Thyroid gland (tissue), 4 donors: ENCODE results near the gene MON2. TPM values are rescaled to one million over a fixed set of nuclear protein-coding genes. Genes with fewer than 3 reads are reported as not detected.
A peak's percentile ranks its signal among the peaks of the same experiment; 100 is the strongest.

Source experiments
- DNase-seq, 2 donors: peaks; one replicate each; pipeline ENCODE4 v3.0.0-alpha.2; 2019
- H3K27ac ChIP-seq, 3 donors: fragments of 200-600 bp; sonication (generic); 1 replicate in 2 of 3; 2 replicates in 1 of 3; pipeline ENCODE4 v1.5.1; 2016 to 2019; ENCODE audit warnings: mild to moderate bottlenecking in 1 of 3, moderate library complexity in 1 of 3
- H3K27me3 ChIP-seq: fragments of 200-600 bp; sonication (generic); one replicate; pipeline ENCODE4 v1.5.1; 2019
- H3K36me3 ChIP-seq, 2 donors: fragments of 200-600 bp; sonication (generic); one replicate each; pipeline ENCODE4 v1.5.1; 2016 to 2019
- H3K4me1 ChIP-seq, 2 donors: fragments of 200-600 bp; sonication (generic); one replicate each; pipeline ENCODE4 v1.5.1; 2017 to 2019
- H3K4me3 ChIP-seq, 3 donors: fragments of 200-600 bp; sonication (generic); replicated peaks in 1 of 3; 1 replicate in 2 of 3; 2 replicates in 1 of 3; pipeline ENCODE4 v1.5.1; 2016; ENCODE audit warnings: mild to moderate bottlenecking in 1 of 3
- H3K9me3 ChIP-seq: fragments of 200-600 bp; sonication (generic); one replicate; pipeline ENCODE4 v1.5.1; 2017
- CTCF ChIP-seq, 6 experiments: fragments of 200-600 bp in 3 of 6; fragments of 450-650 bp in 3 of 6; sonication (generic) in 3 of 6; IDR thresholded peaks; one replicate each; pipeline ENCODE4 v1.5.1; 2016 to 2019; ENCODE audit warnings: antibody characterized with exemption in 6 of 6, mild to moderate bottlenecking in 2 of 6, inconsistent platforms in 1 of 6, moderate library complexity in 1 of 6
- POLR2A ChIP-seq, 2 donors: fragments of 450-650 bp; IDR thresholded peaks; one replicate each; pipeline ENCODE4 v1.6.1; 2017; ENCODE audit warnings: antibody characterized with exemption in 2 of 2, mild to moderate bottlenecking in 2 of 2, moderate library complexity in 1 of 2
- WGBS, 2 donors: methylation state at CpG; one replicate each; pipeline ENCODE4 v1.1.5; 2017; 5-methylcytosine and 5-hydroxymethylcytosine counted together
- intact Hi-C: fragments of 100-400 bp; cut with DNase I; formaldehyde crosslinking; loops from one replicate; pipeline ENCODE4 v1.15.1; 2023
- total RNA-seq, 4 donors: library from RNA; depleted of rRNA; stranded (reverse); fragments of >200 nt; gene quantifications; one replicate each; pipeline ENCODE4 v1.2.3, GENCODE V29; 2016

Gene MON2
- 100 to 1,000 TPM; 109 to 189 (median 126) TPM for total RNA-seq

- peak within 1 kb of the TSS; percentile 86 to 92 (median 88) for H3K27ac ChIP-seq
- peaks cover 18 to 20% of the 10 kb centered on the region in 2 donors for H3K4me1 ChIP-seq
- peak; percentile 89 to 91 for DNase-seq
- no peak for TF ChIP-seq CTCF (IDR thresholded peaks at IDR 0.05)
- TF ChIP-seq POLR2A (IDR thresholded peaks at IDR 0.05) = peak; percentile 53 to 88
- 0 to 1% methylated on average over 23 to 30 of the region's 62 CpGs for WGBS, 2 donors
- intact Hi-C loops = no loop called here
- H3K9me3 ChIP-seq = no peaks in the 10 kb centered on the region
- no peaks in the 10 kb centered on the region for H3K36me3 ChIP-seq
- no peaks in the 10 kb centered on the region for H3K27me3 ChIP-seq
- peak within 1 kb of the TSS; percentile 64 to 98 (median 89) for H3K4me3 ChIP-seq
Measured at GRCh38 chr12:62466594-62467491, at the start of gene MON2. TSS of gene MON2 (plus strand) at chr12:62466826. CDS start at chr12:62467208, 382 bp downstream.

- Histone ChIP-seq H3K27ac (no peak overlapping the region), H3K9me3 (no peaks in the 10 kb centered on the region), H3K27me3 (no peaks in the 10 kb centered on the region), H3K4me1 (no peaks in the 10 kb centered on the region), H3K36me3 (no peaks in the 10 kb centered on the region), H3K4me3 (no peak overlapping the region)
- no peak for DNase-seq
- intact Hi-C loops = no loop called here
- 85 to 86% methylated on average over 3 of the region's 3 CpGs for WGBS, 2 donors
- TF ChIP-seq CTCF (IDR thresholded peaks at IDR 0.05) = no peak
- TF ChIP-seq POLR2A (IDR thresholded peaks at IDR 0.05) = no peak
Measured at GRCh38 chr12:62426089-62426488, 40.5 kb upstream of the MON2 start.

- Histone ChIP-seq H3K36me3 (no peaks in the 10 kb centered on the region), H3K4me1 (no peaks in the 10 kb centered on the region), H3K9me3 (no peaks in the 10 kb centered on the region), H3K4me3 (no peak overlapping the region), H3K27ac (no peak overlapping the region), H3K27me3 (no peaks in the 10 kb centered on the region)
- no peak for DNase-seq
- TF ChIP-seq CTCF (IDR thresholded peaks at IDR 0.05) (no peak), POLR2A (IDR thresholded peaks at IDR 0.05) (no peak)
- intact Hi-C loops = no loop called here
Measured at GRCh38 chr12:62429457-62429856, 37.2 kb upstream of the MON2 start.

- intact Hi-C loops = loop anchor here (5.0 to 10.0 kb wide), 2 partner anchors 150 to 373 kb away; no protein-coding TSS in a partner anchor
- DNase-seq = peak; percentile 13 to 19
- no peak for TF ChIP-seq CTCF (IDR thresholded peaks at IDR 0.05)
- TF ChIP-seq POLR2A (IDR thresholded peaks at IDR 0.05) = no peak
- Histone ChIP-seq H3K27ac (no peak overlapping the region), H3K27me3 (no peaks in the 10 kb centered on the region), H3K9me3 (no peaks in the 10 kb centered on the region), H3K4me3 (peak overlapping the region in 2 of 3 donors; percentile 36), H3K36me3 (no peaks in the 10 kb centered on the region), H3K4me1 (peaks cover 0 to 4% of the 10 kb centered on the region in 2 donors)
- WGBS, 2 donors = 34 to 37% methylated on average over 16 of the region's 16 CpGs
Measured at GRCh38 chr12:62434494-62435302, 31.9 kb upstream of the MON2 start.
